GM04503 (cell line): ENCODE data around the gene TEX101.

Source experiments
- DNase-seq: peaks from one replicate; pipeline ENCODE4 v3.0.0-alpha.2; 2012; ENCODE audit warnings: low read depth

Gene TEX101

DNA sequence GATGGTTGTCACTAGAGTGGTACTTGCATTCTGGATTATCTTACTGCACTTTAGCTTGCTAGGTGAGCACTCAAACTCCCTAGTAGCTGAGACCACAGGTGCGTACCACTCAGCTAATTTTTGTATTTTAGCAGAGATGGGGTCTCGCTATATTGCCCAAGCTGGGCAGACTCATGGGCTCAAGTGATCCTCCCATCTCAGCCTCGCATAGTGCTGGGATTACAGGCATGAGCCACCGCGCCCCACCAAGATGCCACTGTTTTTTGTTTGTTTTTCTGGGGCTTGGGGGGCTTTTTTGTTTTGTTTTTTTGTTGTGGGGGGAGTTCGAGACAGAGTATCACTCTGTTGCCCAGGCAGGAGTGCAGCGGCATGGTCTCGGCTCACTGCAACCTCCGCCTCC is 33.0 kb downstream of the TEX101 start:
- DNase-seq, result no peak

DNA sequence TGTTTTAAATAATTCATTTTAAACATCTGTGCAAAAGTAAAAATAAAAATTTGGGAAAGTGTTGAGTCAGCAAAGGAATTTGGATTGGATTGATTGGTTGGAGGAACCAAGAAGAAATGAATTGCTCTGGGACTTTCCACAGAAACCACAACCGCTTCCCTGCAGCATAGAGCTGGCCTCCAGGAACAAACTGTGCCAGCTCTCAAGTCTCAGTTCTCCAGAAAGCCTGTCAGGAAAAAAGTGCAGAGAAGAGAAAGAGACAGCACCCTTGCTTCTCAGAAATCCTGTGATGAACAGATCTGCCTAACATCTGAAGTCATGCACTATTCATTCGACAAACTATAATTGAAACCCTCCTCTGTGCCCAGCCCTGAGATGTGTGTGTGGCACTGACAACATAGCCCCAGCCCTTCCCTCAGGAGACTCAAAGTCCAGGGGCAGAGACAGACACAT is 35.9 kb downstream of the TEX101 start:
- DNase-seq, result no peak

DNA sequence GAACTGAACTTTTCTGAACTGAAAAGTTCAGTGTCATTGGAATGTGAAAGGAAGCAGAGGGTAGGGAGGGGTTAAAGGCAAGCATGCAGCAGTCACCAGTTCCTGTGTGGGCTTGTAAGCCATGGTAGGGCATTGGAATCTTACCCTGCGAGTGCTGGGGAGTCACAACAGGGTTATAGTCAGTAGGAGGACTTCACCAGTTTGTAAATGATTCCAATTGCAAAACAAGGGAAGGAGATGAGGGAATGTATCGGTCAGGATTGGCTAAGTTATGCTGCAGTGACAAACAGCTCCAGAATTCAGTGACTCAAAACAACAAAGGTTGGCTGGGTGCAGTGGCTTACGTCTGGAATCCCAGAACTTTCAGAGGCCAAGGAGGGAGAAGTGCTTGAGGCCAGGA is 37.9 kb downstream of the TEX101 start:
- DNase-seq, result no peak

DNA sequence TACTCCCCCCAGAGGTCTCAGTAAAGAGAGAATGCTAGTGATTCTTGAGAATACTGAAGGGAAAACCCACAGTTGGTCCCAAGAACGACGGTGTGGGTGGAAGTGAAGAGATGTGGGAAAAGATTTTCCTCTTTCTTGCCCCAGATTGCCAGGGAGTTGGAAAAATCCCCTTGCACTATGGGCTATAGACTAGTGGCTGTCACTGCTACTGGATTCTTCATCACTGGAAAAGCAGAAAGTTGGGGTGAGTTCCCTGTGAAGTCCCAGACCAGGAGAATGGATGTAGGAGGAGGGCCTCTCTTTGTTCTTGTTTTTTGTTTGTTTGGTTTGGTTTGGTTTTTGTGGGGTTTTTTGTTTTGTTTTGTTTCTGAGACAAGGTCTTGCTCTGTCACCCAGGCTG is 39.3 kb downstream of the TEX101 start:
- DNase-seq, result no peak

DNA sequence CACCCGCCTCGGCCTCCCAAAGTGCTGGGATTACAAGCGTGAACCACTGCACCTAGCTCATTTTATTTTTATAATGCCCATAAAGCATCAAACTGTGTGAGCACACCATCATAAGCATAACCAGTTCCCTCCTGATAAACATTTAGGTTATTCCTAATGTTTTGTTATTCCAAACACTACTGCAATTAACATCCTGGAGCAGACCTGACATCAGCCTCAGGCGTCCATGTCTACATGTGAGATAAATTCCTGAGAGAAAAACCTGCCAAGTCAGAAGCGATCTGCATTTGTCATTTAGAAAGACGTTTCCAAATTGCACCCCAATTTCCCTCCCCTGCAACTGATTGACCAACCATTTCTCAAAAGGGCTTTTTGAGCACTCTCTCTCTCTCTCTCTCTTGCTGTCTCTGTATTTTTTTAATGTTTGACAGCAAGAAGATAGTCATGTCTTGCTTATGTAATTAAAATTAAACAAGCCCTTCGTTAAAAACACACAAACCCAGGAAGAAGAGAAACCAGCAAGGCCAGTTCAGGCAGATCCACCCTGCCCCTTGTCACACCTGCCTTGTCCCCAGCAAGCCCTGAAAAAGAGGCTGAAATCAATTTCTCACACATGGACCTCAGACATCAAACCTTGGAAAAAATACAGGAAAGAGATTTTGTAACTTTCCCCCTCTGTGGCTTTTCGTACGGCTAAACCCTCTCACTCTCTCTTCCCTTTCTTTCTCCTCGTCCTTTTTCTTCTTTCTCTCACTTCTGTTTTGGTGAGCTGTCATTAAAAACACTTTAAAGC is 40.8 kb downstream of the TEX101 start:
- DNase-seq, result no peak

DNA sequence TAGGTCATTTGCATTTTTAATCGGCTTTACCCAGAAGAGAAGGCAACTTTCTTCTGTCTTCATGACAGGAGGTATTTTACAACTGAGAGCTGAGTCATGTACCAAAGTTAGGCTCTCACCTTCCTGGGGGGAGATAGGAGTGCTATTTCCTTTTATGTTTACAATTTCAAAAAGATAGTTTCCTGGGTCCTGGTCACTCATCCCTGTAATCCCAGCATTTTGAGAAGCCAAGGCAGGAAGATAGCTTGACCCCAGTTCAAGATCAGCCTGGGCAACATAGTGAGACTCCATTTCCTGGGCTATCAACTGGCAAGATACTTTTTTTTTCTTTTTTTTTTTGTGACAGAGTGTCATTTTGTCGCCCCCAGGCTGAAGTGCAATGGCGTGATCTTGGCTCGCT is 43.1 kb downstream of the TEX101 start:
- DNase-seq, result no peak

DNA sequence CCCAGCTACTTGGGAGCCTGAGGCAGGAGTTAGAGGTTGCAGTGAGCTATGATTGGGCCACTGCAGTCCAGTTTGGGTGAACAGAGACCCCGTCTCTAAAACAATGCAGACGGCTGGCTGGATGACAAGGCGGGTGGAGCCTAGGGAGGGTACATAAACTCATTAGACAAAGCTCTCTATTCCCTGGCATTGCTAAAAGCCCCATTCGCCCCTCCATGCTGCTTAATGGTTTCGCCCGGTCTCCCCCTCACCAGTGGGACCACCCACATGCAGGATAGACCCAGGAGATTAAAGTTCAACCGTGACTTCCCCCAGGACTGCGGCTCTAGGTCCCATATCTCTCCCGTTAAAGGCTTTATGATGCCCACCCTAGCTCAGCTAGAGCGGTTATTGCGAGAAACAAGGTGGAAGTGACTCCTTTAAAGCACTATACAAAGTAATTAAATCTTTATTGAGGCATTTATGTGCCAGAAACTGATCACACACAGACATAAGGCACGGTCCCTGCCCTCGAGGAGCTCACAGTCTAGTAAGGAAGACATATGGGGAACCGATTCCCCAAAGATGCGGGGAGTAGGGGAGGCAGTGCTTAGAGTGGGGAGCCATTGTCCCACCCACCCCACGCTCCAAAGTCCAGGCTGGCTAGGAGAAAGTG is 45.8 kb downstream of the TEX101 start:
- DNase-seq, result no peak

DNA sequence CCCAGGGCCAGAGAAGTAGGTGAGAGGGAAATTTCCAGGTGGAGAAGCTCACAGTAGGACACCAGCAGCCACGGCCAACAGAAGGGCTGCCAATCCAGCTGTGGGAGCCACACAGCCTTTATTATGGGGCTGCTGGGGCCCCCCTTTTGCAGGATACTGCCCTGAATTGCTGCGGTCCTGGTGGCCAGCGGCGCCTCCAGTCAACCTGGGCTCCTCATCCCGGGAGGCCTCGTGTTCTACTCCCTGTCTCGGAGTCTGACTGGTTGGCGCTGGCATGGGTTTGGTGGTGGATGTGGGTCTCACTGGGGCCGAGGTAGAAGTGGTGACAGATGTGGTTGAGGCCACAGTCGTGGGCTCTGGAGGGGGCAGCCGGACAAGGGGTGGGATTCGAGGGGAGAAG is 46.6 kb downstream of the TEX101 start:
- DNase-seq, result no peak

DNA sequence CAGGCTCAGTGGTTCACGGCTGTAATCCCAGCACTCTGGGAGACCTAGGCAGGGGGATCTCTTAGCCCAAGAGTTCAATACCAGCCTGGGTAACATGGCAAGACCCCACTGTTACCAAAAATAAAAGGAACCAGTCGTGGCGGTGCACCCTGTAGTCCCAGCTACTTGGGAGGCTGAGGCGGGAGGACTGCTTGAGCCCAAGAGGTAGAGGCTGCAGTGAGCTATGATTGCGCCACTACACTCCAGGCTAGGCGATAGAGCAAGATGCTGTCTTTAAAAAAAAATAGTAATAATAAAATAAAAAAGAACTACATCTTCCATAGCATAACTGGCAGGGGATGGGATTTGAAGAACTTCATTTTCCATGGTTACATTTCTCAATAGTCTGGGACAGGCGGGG is 47.7 kb downstream of the TEX101 start:
- DNase-seq, result no peak

DNA sequence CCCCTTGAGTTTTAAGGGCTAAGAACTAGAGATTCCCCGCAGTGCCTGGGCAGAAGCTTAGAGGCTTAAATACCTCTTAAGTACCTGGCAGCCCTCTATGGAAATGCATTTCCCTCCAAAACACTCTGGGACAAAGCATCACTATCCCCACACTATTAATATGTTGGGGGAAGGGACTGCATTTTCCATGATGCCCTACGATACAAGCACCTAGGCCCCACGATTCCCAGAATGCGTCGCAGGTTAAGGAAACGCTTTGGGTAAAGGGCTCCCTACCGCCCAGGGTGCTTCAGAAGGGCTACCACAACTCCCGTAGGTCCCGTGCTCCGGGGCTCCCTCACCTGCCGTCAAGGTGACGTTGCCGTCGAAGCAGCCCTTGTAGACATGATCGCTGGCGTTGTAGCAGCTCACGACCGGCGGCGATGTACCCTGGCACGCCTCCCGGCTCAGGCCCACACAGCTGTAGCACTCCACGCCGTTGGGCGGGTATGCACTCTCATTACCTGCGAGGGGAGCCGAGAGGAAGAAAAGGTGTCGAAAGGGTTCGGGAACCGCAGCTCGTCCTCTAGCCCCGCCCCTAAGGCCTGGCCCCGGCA is 48.2 kb downstream of the TEX101 start:
- no peak for DNase-seq

DNA sequence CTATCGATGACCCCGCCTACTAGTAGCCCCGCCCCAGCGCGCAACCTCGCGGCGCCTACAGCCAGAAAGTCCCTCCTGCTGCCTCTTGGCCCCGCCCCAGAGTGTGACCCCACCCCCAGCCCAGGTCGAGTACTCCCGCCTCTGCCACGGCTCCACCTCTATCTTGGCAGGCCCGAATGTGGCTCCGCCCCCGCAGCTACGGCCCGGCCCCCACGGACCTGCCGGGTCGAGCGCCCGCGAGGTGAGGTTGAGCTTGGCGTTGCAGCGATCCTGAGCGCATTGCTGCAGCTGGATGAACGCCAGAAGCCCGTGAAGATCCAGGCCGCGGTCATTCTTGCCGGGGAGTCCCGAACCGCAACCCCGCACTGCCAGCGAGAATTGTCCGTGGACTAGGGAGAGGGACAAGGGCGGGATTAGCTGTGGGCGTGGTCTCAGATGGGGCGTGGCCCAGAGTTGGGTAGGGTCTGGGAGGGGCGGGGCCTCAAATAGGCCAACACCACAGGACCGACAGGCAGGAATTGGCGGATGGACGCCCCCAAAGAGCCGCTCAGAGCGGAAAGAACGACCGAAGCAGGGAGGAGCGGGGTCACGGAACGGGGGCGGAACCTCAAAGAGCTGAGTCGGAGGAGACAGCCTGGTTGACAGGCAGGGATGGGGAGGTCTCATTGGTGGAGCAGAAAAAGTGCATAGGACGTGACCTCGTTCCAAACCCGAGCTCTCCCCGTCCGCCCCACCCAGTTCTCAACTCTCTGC is 48.9 kb downstream of the TEX101 start:
- DNase-seq, result peak; percentile 49

DNA sequence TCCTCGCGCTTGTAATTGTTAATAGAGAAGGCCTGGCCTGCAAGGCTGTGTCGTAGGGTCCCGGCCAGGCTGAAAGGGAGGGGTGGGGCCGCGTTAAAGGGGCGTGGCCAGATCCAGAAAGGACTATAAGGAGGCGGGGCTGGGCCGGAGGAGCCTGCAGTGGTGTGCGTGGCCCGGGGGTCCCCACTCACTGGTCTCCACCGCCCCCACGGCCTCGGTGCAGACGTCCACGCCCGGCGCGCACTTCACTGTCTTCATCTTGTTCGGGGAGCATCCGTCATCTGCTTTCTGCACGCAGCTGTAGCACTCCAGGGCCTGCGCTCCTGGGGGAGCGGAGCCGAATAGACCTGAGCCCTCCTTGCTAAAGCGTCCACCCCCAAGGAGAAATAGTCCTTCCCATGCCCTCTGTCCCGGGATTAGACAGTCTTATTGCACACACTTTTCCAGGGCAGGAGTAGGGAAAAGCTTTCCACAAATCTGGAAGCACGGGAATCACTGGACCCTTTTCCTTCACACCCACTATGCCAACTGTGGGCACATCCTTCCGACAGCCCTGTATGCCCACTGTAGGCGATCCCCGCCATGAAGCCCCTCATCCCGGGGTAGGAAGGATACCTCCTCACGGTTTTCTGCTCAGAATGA is 49.6 kb downstream of the TEX101 start:
- DNase-seq, result no peak

DNA sequence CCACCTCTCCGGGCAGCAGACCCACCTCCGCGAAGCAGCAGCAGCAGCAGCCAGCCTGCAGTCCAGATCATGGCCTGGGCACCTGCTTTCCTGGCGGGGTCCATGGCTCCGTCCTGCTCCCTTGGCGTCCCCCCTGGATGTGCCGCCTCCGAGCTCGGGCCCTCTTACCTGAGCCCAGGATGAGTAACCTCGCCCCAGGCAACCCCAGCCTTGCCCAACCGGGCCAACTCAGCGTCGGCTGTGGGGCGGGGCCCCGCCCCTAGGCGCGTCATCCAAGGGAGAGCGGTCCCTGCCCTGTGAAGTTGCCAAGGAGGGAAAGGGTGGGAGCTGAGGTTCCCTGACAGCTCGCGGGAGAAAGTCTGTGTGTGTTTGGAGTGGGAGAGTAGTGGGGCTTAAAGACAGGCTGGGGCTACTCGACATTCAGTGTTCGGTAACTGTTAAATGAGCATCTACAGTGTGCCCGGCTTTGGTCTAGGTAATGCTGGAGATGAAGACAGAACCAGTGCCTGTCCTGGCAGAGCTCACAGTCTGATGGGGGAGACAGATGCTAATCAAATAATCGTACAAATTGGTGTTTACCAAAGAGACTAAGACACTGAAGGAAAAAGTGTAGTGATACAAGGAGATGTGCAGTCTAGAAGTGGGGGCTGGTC is 50.9 kb downstream of the TEX101 start, which contains the start of gene LYPD3:
Gene LYPD3, minus strand, starts transcription at position 141 of the 653 bp plus-strand sequence. Its CDS starts 37 bp downstream, at position 104.
- no peak for DNase-seq

DNA sequence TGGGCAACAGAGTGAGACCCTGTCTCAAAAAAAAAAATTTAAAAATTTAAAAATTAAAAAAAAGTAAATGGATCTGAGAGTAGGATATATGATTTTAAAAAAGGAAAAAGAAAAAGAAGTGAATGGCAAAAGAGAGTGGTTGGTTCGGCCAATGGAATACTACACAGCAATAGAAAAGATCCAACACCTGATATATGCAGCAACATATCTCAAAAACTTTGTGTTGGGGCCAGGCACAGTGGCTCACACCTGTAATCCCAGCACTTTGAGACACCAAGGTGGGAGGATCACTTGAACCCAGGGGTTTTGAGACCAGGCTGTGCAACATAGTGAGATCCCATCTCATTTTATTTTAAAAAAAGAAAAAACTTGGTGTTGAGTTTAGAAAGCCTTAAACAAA is 52.1 kb downstream of the TEX101 start:
- DNase-seq, result no peak

DNA sequence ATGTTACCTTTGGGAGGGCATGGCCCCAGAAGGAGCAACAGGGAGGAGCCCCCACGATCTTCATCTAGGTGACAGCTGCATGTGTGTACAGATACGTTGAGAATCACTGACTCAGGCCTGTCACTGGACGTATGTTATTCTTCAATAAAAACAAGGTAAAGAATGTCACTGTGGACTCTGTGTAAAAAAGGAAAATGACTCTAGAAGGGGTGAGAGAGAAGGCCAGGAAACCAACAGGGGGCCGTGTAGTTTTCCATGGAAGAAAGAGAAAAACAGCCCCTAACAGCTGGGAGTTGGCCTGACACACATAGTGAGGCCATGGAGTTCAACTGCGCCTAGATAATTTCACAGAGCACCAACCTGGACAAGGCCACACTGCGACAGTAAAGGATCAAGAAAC is 52.6 kb downstream of the TEX101 start:
- no peak for DNase-seq

DNA sequence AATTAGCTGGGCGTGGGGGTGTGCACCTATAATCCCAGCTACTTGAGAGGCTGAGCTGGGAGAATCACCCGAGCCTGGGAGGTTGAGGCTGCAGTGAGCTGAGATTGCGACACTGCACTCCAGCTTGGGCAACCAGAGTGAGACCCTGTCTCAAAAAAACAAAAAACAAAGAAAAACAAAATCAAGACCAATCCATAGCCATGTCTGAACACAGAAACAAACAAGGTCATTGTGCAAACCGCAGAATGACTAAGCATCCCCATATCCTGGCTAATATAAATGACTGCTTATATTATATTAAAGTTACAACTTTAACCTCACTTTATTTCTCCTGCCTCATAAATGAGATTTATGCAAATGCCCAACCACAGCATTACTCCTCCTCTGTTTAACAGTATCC is 53.0 kb downstream of the TEX101 start:
- DNase-seq, result no peak
